IPS-20b (cell line): ENCODE results near the gene PTBP1.

Experiments
- H3K27ac ChIP-seq: one replicate; pipeline ENCODE4 v1.5.1; 2013; ENCODE audit warnings: low read length
- H3K27me3 ChIP-seq: 2 replicates; pipeline ENCODE4 v1.6.1; 2013; ENCODE audit warnings: mild to moderate bottlenecking, low read length, inconsistent platforms; ENCODE audit not compliant: insufficient read depth
- H3K36me3 ChIP-seq: 2 replicates; pipeline ENCODE4 v1.6.1; 2013; ENCODE audit warnings: low read depth, mild to moderate bottlenecking, inconsistent platforms, low read length, moderate library complexity; ENCODE audit not compliant: insufficient read depth
- H3K4me1 ChIP-seq: 2 replicates; pipeline ENCODE4 v1.6.1; 2013; ENCODE audit warnings: mild to moderate bottlenecking, control low read depth, inconsistent platforms, low read length, moderate library complexity; ENCODE audit not compliant: insufficient read depth
- H3K4me3 ChIP-seq: 2 replicates; pipeline ENCODE4 v1.5.1; 2013; ENCODE audit warnings: mild to moderate bottlenecking, low read length, inconsistent platforms
- H3K9ac ChIP-seq: 2 replicates; pipeline ENCODE4 v1.6.1; 2013; ENCODE audit warnings: low read depth, mild to moderate bottlenecking, inconsistent platforms, low read length, moderate library complexity
- H3K9me3 ChIP-seq: 2 replicates; pipeline ENCODE4 v1.6.1; 2013; ENCODE audit warnings: mild to moderate bottlenecking, low read depth, low read length, inconsistent platforms; ENCODE audit not compliant: insufficient read depth

Gene PTBP1

DNA sequence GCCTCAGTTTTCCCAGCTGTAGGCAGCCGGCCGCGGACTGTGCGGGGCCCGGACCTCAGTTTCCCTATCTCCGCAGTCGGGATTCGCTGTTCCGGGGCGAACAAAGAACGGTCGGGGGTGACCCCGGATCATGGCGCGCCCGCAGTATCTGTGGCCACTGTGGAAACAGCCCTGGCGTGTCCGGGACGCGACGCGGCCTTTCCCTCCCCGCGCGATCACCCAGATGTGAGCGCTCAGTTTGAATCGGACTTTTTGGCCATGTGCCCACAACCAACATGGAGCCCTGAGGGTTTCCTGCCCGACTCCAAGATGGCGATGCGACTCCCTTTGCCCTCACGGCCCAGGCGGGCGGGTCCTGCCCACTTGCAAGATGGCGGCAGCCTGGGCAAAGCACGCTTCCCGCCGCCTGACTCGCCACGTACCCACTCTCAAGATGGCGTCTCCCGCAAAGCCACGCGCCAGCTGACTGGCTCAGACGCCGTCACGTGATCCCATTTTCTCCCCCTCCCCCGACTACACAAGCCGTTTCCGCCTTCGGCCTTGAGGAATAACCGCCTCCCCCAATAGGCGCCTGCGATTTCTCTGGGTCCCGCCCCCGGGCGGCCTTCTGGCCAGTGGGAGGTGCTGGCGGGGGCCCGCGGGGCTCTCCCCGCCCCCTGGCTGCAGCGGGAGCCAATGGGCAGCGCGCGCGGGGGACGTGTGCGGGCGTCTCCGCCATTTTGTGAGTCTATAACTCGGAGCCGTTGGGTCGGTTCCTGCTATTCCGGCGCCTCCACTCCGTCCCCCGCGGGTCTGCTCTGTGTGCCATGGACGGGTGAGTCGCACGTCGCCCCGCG, at the start of gene PTBP1:
TSS of gene PTBP1 (plus strand) at position 761 of the 836 bp plus-strand sequence. CDS start at position 807, 46 bp downstream.
- Histone ChIP-seq H3K4me1 (peaks cover 13% of the 10 kb centered on the region), H3K27me3 (no peaks in the 10 kb centered on the region), H3K27ac (peak within 1 kb of the TSS; percentile 77)

DNA sequence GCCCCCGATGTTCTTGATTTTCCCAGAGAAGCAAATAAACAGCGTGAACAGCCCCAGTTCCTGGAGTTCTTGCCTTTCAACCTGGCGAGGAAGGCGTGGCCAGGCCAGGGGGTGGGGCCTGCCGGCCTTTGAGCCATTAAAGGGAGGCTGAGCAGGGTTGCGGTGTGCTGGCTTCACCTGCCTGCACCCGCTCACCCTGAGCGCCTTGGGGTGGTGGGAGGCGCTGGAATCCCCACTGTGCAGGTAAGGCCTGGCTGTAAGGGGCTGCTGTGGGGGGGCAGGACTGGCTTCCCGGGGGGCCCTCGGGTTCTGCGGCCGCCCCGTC, 49.0 kb upstream of the PTBP1 start:
- Histone ChIP-seq H3K4me3 (no peak overlapping the region), H3K9me3 (peaks cover 4% of the 10 kb centered on the region; the same call in 1 of the 2 replicates), H3K4me1 (no peaks in the 10 kb centered on the region), H3K9ac (no peak overlapping the region), H3K27me3 (no peaks in the 10 kb centered on the region), H3K27ac (no peak overlapping the region), H3K36me3 (no peaks in the 10 kb centered on the region)

More for the DNA sequence above, at the start of gene PTBP1:
- Histone ChIP-seq H3K4me3 (peak within 1 kb of the TSS; percentile 96), H3K9me3 (no peaks in the 10 kb centered on the region), H3K9ac (peak within 1 kb of the TSS; percentile 98), H3K36me3 (peaks cover 37% of the 10 kb centered on the region)

DNA sequence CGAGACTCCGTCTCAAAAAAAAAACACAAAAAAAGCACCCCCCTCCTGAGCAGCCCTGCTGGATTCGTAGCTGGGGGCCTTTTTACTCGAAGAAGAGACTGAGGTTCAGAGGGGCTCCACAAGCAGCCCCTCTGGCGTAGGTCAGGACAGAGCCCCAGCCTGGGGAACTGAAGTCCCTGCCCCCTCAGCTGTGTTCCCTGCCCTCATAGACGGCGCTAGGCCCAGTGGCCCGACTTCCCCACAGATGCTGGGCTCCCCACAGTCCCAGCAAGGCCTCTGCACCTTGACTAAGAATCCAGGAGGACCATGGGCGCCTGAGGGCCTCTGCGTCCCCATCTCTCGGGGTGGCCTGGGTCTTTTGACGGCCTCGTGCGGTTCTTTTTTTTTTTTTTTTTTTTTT, 47.4 kb upstream of the PTBP1 start:
- Histone ChIP-seq H3K36me3 (no peaks in the 10 kb centered on the region), H3K9me3 (peaks cover 4% of the 10 kb centered on the region; the same call in 1 of the 2 replicates), H3K27ac (no peak overlapping the region), H3K27me3 (no peaks in the 10 kb centered on the region), H3K4me3 (no peak overlapping the region), H3K9ac (no peak overlapping the region), H3K4me1 (no peaks in the 10 kb centered on the region)

DNA sequence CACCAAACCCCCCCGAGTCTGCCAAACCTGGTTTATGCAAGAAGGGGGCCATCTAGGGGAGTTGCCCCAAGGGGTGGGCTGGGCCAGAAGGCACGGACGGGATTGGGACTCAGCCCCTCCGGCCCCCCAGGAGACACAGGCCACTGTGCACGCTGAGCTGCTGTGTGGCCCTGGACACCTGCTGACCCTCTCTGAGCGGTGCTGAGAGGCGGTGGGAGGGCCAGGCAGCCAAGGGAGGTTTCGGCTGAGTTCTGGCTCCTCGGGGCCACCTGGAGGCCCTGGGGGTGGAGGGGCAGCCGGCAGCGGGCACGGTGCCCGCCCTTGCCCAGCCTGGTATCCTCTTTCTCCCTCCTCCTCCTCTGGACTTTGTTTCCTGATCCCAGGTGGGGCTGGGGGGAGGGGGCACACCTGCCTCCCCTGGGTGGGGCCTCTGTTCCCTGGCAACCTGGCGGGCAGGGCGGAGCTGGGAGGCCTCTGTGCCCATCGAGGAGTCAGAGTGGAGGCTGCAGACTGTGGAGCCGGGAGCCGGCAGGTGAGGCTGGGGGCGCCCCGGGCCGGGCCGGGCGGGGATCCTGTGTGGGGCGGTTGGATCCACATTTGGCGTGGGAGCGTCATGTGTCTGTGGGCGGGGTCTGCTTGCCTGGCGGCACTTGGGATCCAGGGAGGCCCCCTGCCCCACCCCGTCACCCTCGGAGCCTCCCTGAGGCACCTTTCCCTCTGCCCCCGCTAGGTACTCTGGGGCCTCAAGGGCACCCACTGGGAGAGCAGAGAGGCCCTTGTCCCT, 46.4 kb upstream of the PTBP1 start, which contains the start of gene MISP:
TSS of gene MISP (plus strand) at position 473 of the 784 bp plus-strand sequence. CDS start 5,835 bp downstream, outside the sequence.
- Histone ChIP-seq H3K27ac (no peak within 1 kb of the TSS), H3K4me1 (no peaks in the 10 kb centered on the region), H3K27me3 (no peaks in the 10 kb centered on the region), H3K9me3 (peaks cover 4% of the 10 kb centered on the region; the same call in 1 of the 2 replicates), H3K36me3 (no peaks in the 10 kb centered on the region), H3K4me3 (no peak within 1 kb of the TSS), H3K9ac (no peak within 1 kb of the TSS)

DNA sequence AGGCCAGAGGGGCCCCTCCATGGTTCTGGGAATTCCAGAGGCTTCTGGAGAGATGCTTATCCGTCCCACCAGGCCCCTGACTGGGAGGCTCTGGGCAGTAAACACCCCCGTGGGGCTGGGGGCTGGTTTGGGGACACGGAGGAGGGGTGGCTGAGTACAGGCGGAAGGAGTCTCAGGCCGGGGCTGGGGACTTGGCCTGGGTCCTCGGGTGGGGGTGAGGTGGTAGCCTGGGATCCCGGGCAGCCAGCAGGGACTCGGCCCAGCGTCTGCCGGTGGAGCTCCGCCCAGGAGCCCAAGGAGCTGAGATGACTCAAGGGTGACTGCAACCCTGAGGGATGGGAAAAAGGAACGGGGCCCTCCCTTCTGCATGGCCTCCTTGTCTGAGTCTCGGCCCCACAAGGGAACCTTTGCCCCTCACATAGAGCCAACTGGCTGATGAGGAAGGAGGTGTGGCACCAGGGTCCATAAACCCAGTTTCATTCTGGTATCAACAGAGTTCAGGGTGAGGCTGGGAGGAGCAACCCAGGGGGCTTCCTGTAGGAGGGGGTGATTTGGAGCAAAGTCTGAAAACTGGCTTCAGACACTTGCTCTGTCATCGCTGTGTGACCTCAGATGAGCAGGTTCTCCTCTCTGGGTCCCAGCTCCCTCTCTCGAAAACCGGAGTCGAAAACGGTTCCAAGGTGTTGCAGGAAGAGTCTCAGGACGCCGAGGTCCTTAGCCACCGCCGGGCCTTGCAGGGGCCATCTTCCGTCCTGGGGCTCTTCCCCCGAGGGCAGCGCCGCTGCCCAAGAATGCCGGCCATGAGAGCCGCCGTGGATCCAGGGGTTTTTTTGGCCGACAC, 45.5 kb upstream of the PTBP1 start:
- Histone ChIP-seq H3K27me3 (no peaks in the 10 kb centered on the region), H3K36me3 (no peaks in the 10 kb centered on the region), H3K9me3 (peaks cover 7% of the 10 kb centered on the region; the same call in 1 of the 2 replicates), H3K4me1 (no peaks in the 10 kb centered on the region), H3K4me3 (no peak overlapping the region), H3K27ac (no peak overlapping the region), H3K9ac (no peak overlapping the region)

DNA sequence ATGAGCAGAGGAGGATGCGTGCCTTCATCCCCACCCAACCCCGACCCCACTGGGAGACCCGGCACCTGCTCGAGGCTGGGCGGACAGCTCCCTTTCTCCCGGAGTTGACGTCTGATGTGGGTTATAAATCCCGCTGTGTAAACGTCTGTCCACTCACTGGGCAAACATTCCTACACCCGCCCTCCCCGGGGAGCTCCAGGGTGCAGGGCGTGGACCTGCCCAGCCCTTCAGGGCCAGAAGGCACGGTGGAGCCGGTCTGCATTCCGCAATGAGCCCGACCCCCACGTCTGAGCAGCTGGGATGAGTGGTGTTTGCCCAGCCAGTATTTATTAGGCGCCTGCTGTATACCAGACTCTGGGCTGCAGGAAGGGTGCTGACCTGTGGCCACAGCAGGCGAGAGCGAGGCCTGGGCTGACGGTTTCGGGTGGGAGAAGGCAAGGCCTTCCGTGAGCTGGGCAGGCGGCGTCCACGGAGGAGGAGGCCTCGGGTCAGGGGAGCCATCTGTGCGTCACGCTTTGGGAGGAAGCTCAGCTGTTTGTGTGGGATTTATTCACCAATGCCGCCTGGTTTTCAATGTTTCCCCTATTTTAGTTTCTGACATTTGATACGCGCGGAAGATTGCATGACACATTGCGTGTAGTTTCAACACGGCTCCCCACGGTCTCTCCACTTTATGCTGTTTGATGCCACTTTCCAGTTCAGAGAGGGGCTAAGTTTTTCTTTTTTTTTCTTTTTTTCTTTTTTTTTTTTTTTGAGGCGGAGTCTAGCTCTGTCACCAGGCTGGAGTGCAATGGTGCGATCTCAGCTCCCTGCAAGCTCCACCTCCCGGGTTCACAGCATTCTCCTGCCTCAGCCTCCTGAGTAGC, 44.4 kb upstream of the PTBP1 start:
- no peak overlapping the region for H3K4me3 ChIP-seq
- H3K27ac ChIP-seq = no peak overlapping the region
- H3K4me1 ChIP-seq = no peaks in the 10 kb centered on the region

DNA sequence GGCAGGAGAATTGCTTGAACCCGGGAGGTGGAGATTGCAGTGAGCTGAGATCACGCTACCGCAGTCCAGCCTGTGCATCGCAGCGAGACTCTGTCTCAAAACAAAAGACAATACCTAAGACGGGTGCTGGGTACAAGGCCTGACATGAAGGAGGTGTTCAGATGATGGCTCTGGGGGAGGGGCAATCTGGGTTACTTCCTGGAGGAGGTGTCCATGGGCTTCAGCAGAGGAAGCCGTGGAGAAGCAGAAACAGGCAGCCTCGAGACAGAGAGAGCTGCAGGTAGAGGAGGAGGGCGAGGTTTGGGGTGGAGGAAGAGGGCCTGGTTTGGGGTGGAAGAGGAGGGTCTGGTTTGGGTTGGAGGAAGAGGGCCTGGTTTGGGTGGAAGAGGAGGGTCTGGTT, 42.7 kb upstream of the PTBP1 start:
- no peaks in the 10 kb centered on the region for H3K36me3 ChIP-seq
- no peak overlapping the region for H3K4me3 ChIP-seq
- no peaks in the 10 kb centered on the region for H3K4me1 ChIP-seq
- H3K9me3 ChIP-seq = 0 out of 2 replicates have a peak, but pooled peaks cover 2% of the 10 kb centered on the region
- H3K27ac ChIP-seq = no peak overlapping the region
- no peaks in the 10 kb centered on the region for H3K27me3 ChIP-seq
- no peak overlapping the region for H3K9ac ChIP-seq

More for the DNA sequence above, 44.4 kb upstream of the PTBP1 start:
- H3K9ac ChIP-seq = no peak overlapping the region
- H3K36me3 ChIP-seq = no peaks in the 10 kb centered on the region
- no peaks in the 10 kb centered on the region for H3K27me3 ChIP-seq
- H3K9me3 ChIP-seq = 0 out of 2 replicates have a peak, but pooled peaks cover 2% of the 10 kb centered on the region

DNA sequence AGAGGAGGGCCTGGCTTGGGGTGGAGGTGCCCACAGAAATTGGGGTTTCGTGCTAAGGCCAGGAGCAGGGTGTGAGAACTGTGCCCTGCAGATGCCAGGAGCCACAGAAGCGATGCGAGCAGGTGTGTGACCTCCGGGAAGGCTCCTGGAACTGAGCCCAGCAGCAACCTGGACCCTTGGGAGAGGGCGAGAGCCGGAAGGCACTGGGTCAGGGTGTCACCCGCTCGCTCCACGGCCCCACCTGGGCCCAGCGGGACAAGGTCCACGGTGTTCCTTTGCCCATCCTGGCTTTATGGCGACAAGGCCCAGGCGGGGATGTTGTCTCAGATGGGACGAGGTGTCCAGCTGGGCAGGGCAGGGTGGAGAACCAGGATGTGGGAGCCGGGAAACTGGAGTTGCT, 42.2 kb upstream of the PTBP1 start:
- no peak overlapping the region for H3K27ac ChIP-seq
- no peaks in the 10 kb centered on the region for H3K27me3 ChIP-seq
- H3K4me1 ChIP-seq = no peaks in the 10 kb centered on the region
- H3K36me3 ChIP-seq = no peaks in the 10 kb centered on the region
- no peak overlapping the region for H3K9ac ChIP-seq
- H3K9me3 ChIP-seq = 0 out of 2 replicates have a peak, but pooled peaks cover 2% of the 10 kb centered on the region
- no peak overlapping the region for H3K4me3 ChIP-seq

DNA sequence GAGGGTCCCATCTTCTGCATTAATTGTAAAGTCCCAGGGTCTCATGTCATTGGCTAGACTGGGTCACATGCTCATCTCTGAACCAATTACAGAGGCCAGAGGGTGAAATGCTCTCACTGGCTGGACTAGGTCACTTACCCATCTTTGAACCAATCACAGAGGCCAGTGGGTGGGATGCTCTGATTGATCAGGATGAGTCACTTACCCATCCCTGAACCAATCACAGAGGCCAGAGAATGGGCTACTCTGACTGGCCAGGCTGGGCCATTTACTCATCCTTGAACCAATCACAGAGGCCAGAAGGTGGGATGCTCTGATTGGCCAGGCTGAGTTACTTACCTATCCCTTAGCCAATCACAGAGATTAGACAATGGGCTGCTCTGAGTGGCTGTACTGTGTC, 41.0 kb upstream of the PTBP1 start:
- no peak overlapping the region for H3K4me3 ChIP-seq
- H3K27ac ChIP-seq = no peak overlapping the region
- H3K9ac ChIP-seq = no peak overlapping the region
- H3K27me3 ChIP-seq = no peaks in the 10 kb centered on the region
- no peaks in the 10 kb centered on the region for H3K36me3 ChIP-seq
- no peaks in the 10 kb centered on the region for H3K4me1 ChIP-seq
- 0 out of 2 replicates have a peak, but pooled peaks cover 2% of the 10 kb centered on the region for H3K9me3 ChIP-seq

DNA sequence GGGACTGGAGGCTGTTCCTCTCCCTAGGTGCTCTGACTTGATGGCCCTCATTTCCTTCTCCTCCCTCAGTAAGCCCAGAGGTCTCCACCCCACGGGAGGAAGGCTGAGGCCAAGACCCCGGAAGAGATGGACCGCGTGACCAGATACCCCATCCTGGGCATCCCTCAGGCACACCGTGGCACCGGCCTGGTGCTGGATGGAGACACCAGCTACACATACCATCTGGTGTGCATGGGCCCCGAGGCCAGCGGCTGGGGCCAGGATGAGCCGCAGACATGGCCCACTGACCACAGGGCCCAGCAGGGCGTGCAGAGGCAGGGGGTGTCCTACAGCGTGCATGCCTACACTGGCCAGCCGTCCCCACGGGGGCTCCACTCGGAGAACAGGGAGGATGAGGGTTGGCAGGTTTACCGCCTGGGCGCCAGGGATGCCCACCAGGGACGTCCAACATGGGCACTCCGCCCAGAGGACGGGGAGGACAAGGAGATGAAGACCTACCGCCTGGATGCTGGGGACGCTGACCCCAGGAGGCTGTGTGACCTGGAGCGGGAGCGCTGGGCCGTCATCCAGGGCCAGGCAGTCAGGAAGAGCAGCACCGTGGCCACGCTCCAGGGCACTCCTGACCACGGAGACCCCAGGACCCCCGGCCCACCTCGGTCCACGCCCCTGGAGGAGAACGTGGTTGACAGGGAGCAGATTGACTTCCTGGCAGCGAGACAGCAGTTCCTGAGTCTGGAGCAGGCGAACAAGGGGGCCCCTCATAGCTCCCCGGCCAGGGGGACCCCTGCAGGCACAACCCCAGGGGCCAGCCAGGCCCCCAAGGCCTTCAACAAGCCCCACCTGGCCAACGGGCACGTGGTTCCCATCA, 40.2 kb upstream of the PTBP1 start:
- no peaks in the 10 kb centered on the region for H3K36me3 ChIP-seq
- 0 out of 2 replicates have a peak, but pooled peaks cover 2% of the 10 kb centered on the region for H3K9me3 ChIP-seq
- H3K27me3 ChIP-seq = no peaks in the 10 kb centered on the region
- no peak overlapping the region for H3K9ac ChIP-seq
- H3K4me3 ChIP-seq = no peak overlapping the region
- H3K4me1 ChIP-seq = no peaks in the 10 kb centered on the region
- no peak overlapping the region for H3K27ac ChIP-seq
